Smooth muscle cell (in vitro differentiated cells): ENCODE results near the gene GPR158. TPM values are rescaled to one million over a fixed set of nuclear protein-coding genes. Genes with fewer than 3 reads are reported as not detected.

ENCODE experiments used
- DNase-seq: peaks from one replicate; lab custom pipeline; 2025; ENCODE audit not compliant: unreplicated experiment; lab: John Stamatoyannopoulos, UW
- H2AFZ ChIP-seq: fragments of 200-600 bp; sonication (generic); 2 replicates; pipeline ENCODE4 v1.6.0; 2016; ENCODE audit warnings: antibody characterized with exemption, low read depth, mild to moderate bottlenecking
- H3F3A ChIP-seq: fragments of 200-600 bp; sonication (generic); 2 replicates; pipeline ENCODE4 v1.6.0; 2017; ENCODE audit warnings: antibody characterized with exemption, low read depth
- H3K27ac ChIP-seq: fragments of 200-600 bp; sonication (generic); 2 replicates; pipeline ENCODE4 v1.5.1; 2016; ENCODE audit warnings: low read depth, mild to moderate bottlenecking
- H3K27me3 ChIP-seq: fragments of 200-600 bp; sonication (generic); 2 replicates; pipeline ENCODE4 v1.6.1; 2016; ENCODE audit warnings: low read depth, mild to moderate bottlenecking
- H3K36me3 ChIP-seq: fragments of 200-600 bp; sonication (generic); 2 replicates; pipeline ENCODE4 v1.5.1; 2016; ENCODE audit warnings: low read depth
- H3K4me1 ChIP-seq: fragments of 200-600 bp; sonication (generic); 2 replicates; pipeline ENCODE4 v1.5.1; 2016; ENCODE audit warnings: low read depth
- H3K4me2 ChIP-seq: fragments of 200-600 bp; sonication (generic); 2 replicates; pipeline ENCODE4 v1.6.0; 2016; ENCODE audit warnings: mild to moderate bottlenecking
- H3K4me3 ChIP-seq: fragments of 200-600 bp; sonication (generic); 2 replicates; pipeline ENCODE4 v1.5.1; 2016; ENCODE audit warnings: mild to moderate bottlenecking
- H3K79me2 ChIP-seq: fragments of 200-600 bp; sonication (generic); 2 replicates; pipeline ENCODE4 v1.6.0; 2016; ENCODE audit warnings: low read depth, mild to moderate bottlenecking
- H3K9ac ChIP-seq: fragments of 200-600 bp; sonication (generic); 2 replicates; pipeline ENCODE4 v1.6.0; 2016; ENCODE audit warnings: low read depth
- H3K9me3 ChIP-seq: fragments of 200-600 bp; sonication (generic); replicated peaks from 2 replicates; pipeline ENCODE4 v1.5.1; 2016; ENCODE audit warnings: low read depth
- H4K20me1 ChIP-seq: fragments of 200-600 bp; sonication (generic); 2 replicates; pipeline ENCODE4 v1.6.0; 2016; ENCODE audit warnings: low read depth
- CTCF ChIP-seq: fragments of 200-600 bp; sonication (generic); IDR thresholded peaks from 2 replicates; pipeline ENCODE4 v1.5.1; 2017; ENCODE audit warnings: borderline replicate concordance, mild to moderate bottlenecking, antibody characterized with exemption; ENCODE audit not compliant: insufficient read depth, poor library complexity, severe bottlenecking
- WGBS: methylation state at CpG from one replicate; pipeline ENCODE4 v1.1.7; 2016; ENCODE audit warnings: low lambda C conversion rate; 5-methylcytosine and 5-hydroxymethylcytosine counted together
- polyA plus RNA-seq: library from polyadenylated mRNA; unstranded; fragments of >200 nt; fragmentation: Nextera tagmentation; extraction: Ambion mirVana; gene quantifications from 2 replicates; pipeline ENCODE4 v1.2.1, GENCODE V29; 2016
- total RNA-seq: library from RNA; depleted of rRNA; stranded (reverse); fragments of >200 nt; gene quantifications from 2 replicates; pipeline ENCODE4 v1.2.3, GENCODE V29; 2014

GPR158 gene
- total and polyA plus RNA-seq, 2 experiments from 2014 or later = 1.5 to 5.5 TPM

- Histone ChIP-seq H3K79me2 (no peaks in the 10 kb centered on the region), H4K20me1 (no peaks in the 10 kb centered on the region), H3K27me3 (no peaks in the 10 kb centered on the region), H3F3A (peaks cover 6% of the 10 kb centered on the region), H2AFZ (no peak overlapping the region), H3K9me3 (no peaks in the 10 kb centered on the region), H3K4me2 (no peak overlapping the region), H3K36me3 (no peaks in the 10 kb centered on the region), H3K4me3 (no peak overlapping the region), H3K27ac (no peak overlapping the region), H3K4me1 (peaks cover 28% of the 10 kb centered on the region), H3K9ac (no peak overlapping the region)
- TF ChIP-seq CTCF = no peak
- 95% methylated on average over 3 of the region's 3 CpGs for WGBS
- DNase-seq = no peak
Measured at GRCh38 chr10:25504838-25505237, 330.0 kb downstream of the GPR158 start.

- no peak overlapping the region for H3K9ac ChIP-seq
- H3F3A ChIP-seq = peaks cover 6% of the 10 kb centered on the region
- H4K20me1 ChIP-seq = no peaks in the 10 kb centered on the region
- no peak for DNase-seq
- peaks cover 24% of the 10 kb centered on the region for H3K4me1 ChIP-seq
- H3K79me2 ChIP-seq = no peaks in the 10 kb centered on the region
- no peak overlapping the region for H3K4me2 ChIP-seq
- H2AFZ ChIP-seq = no peak overlapping the region
- H3K27me3 ChIP-seq = no peaks in the 10 kb centered on the region
- WGBS = 95% methylated on average over 3 of the region's 3 CpGs
- no peaks in the 10 kb centered on the region for H3K36me3 ChIP-seq
- no peak overlapping the region for H3K4me3 ChIP-seq
- no peaks in the 10 kb centered on the region for H3K9me3 ChIP-seq
- H3K27ac ChIP-seq = no peak overlapping the region
- TF ChIP-seq CTCF = no peak
Measured at GRCh38 chr10:25505466-25505865, 330.7 kb downstream of the GPR158 start.

GRCh38 chr10:25506821-25507335, 332.1 kb downstream of the GPR158 start:
- Histone ChIP-seq H4K20me1 (no peaks in the 10 kb centered on the region), H3K9ac (no peak overlapping the region), H3K4me3 (no peak overlapping the region), H3F3A (peaks cover 6% of the 10 kb centered on the region), H3K4me2 (no peak overlapping the region), H3K79me2 (no peaks in the 10 kb centered on the region), H3K9me3 (no peaks in the 10 kb centered on the region), H2AFZ (peak overlapping the region; percentile 46), H3K4me1 (peaks cover 17% of the 10 kb centered on the region), H3K36me3 (no peaks in the 10 kb centered on the region), H3K27ac (no peak overlapping the region), H3K27me3 (no peaks in the 10 kb centered on the region)
- WGBS = 43% methylated on average over 2 of the region's 2 CpGs
- DNase-seq = no peak
- no peak for TF ChIP-seq CTCF

GRCh38 chr10:25508112-25508815, 333.5 kb downstream of the GPR158 start:
- no peaks in the 10 kb centered on the region for H3K27me3 ChIP-seq
- peak overlapping the region; percentile 32 for H3K4me2 ChIP-seq
- no peaks in the 10 kb centered on the region for H3K36me3 ChIP-seq
- WGBS = 68% methylated on average over 5 of the region's 5 CpGs
- H3K4me1 ChIP-seq = peaks cover 8% of the 10 kb centered on the region
- no peak for DNase-seq
- H2AFZ ChIP-seq = no peak overlapping the region
- H3K4me3 ChIP-seq = no peak overlapping the region
- H3F3A ChIP-seq = peaks cover 2% of the 10 kb centered on the region
- H3K9me3 ChIP-seq = no peaks in the 10 kb centered on the region
- TF ChIP-seq CTCF = no peak
- H3K79me2 ChIP-seq = no peaks in the 10 kb centered on the region
- no peaks in the 10 kb centered on the region for H4K20me1 ChIP-seq
- H3K27ac ChIP-seq = no peak overlapping the region
- no peak overlapping the region for H3K9ac ChIP-seq
